ENCODE results near the gene ZNRF3. TPM values are rescaled to one million over a fixed set of nuclear protein-coding genes. Genes with fewer than 3 reads are reported as not detected.
A peak's percentile ranks its signal among the peaks of the same experiment; 100 is the strongest.

The ZNRF3 gene
- polyA plus RNA-seq, 2 donors: 1.6 to 2.8 TPM

DNA sequence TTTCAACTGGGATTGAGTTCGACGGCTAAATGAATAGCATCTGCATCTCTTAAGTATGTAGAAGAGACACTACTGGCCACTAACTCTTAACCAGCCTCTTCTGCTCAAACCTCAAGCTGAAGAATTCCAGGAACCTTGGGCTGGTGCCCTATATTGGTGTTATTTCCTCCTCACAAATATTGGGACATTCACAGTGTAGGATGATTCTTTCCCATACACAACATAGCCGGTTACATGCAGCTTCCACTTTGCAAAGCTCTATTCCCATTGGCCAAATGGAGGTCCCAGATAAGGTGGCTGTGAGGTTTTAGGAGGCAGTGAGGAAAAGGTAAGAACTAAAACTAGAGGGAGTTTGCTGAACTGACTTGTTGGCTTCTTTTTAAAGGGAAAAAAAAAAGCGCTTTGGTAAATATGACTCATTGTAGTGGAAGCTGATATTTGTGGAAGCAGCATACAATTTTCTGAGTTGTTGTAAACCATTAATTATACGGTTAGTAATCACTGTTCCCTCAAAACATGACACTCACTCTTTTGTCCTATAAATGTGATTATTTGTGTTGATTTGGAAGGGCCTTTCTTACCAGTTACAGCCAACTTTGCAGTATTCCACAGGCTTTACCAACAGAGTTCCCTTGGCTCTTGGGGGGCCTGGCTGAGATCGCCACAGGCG lies 160.7 kb downstream of the ZNRF3 start:
- WGBS, 2 donors: 57 to 65% methylated on average over 7 of the region's 7 CpGs
- H3K27ac ChIP-seq (ENCODE audit: low read depth in 2 of 2, low read length in 1 of 2): peak overlapping the region; percentile 26 to 68
- H3K36me3 ChIP-seq (ENCODE audit: control insufficient read depth in 2 of 2, insufficient read depth in 2 of 2, low read length in 1 of 2): peaks cover 0 to 18% of the 10 kb centered on the region in 2 donors

DNA sequence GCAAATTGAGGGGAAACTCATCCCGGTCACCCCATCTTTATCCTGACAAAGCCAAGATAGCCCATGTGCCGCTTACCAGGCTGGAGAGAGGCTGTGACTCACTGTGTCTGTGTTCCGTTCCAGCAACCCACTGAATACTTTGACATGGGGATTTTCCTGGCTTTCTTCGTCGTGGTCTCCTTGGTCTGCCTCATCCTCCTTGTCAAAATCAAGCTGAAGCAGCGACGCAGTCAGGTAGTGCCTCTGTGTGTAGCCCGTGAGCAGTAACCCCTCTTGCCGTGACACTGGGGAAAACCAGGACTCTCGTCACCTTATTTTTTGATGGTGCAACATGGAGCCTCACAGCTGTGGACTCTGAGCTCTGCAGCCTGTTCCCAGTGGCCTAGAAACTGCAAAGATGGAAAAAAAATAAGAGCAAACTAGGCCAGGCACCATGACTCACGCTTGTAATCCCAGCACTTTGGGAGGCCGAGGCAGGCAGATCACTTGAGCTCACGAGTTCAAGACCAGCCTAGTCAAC lies 161.3 kb downstream of the ZNRF3 start:
- Histone ChIP-seq H3K4me1 (ENCODE audit: control insufficient read depth in 2 of 2, insufficient read depth in 2 of 2, low read length in 1 of 2) (peaks cover 0 to 7% of the 10 kb centered on the region in 2 donors), H3K9me3 (ENCODE audit: control insufficient read depth in 2 of 2, insufficient read depth in 1 of 2, low read depth in 1 of 2, low read length in 1 of 2) (no peaks in the 10 kb centered on the region), H3K4me3 (ENCODE audit: low read depth in 1 of 2, low read length in 2 of 2) (no peak overlapping the region), H3K27me3 (ENCODE audit: control insufficient read depth in 1 of 2, insufficient read depth in 2 of 2, low read length in 2 of 2) (no peaks in the 10 kb centered on the region), H3K27ac (ENCODE audit: low read depth in 2 of 2, low read length in 1 of 2) (peak overlapping the region; percentile 26 to 68), H3K36me3 (ENCODE audit: control insufficient read depth in 2 of 2, insufficient read depth in 2 of 2, low read length in 1 of 2) (peaks cover 0 to 24% of the 10 kb centered on the region in 2 donors)
- WGBS, 2 donors: 44 to 65% methylated on average over 13 of the region's 13 CpGs

More for the DNA sequence above, 160.7 kb downstream of the ZNRF3 start:
- Histone ChIP-seq H3K4me1 (ENCODE audit: control insufficient read depth in 2 of 2, insufficient read depth in 2 of 2, low read length in 1 of 2) (peaks cover 0 to 3% of the 10 kb centered on the region in 2 donors), H3K27me3 (ENCODE audit: control insufficient read depth in 1 of 2, insufficient read depth in 2 of 2, low read length in 2 of 2) (no peaks in the 10 kb centered on the region), H3K9me3 (ENCODE audit: control insufficient read depth in 2 of 2, insufficient read depth in 1 of 2, low read depth in 1 of 2, low read length in 1 of 2) (no peaks in the 10 kb centered on the region), H3K4me3 (ENCODE audit: low read depth in 1 of 2, low read length in 2 of 2) (no peak overlapping the region)

DNA sequence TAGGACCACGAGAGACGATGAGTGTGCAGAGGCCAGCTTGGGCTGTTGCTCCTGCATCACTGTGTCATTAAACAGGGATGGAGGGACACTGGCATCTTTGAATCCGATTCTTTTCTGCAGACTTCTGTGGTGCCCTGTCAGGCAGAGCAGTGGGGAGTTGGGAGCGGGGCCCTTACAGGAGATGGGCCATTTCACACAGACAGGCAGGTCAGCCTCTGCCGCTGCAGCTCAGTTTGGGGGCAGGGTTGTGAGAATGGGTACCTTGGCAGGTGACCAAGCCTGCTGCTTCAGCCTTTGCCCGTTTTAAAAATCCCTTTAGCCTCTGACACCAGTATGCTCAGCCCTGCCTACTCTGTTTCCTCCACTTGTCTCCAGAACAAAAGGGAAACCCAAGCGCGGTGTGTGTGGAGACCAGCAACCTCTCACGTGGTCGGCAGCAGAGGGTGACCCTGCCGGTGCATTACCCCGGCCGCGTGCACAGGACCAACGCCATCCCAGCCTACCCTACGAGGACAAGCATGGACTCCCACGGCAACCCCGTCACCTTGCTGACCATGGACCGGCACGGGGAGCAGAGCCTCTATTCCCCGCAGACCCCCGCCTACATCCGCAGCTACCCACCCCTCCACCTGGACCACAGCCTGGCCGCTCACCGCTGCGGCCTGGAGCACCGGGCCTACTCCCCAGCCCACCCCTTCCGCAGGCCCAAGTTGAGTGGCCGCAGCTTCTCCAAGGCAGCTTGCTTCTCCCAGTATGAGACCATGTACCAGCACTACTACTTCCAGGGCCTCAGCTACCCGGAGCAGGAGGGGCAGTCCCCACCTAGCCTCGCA lies 165.7 kb downstream of the ZNRF3 start:
- 91 to 94% methylated on average over 31 of the region's 31 CpGs for WGBS, 2 donors
- H3K9me3 ChIP-seq (ENCODE audit: control insufficient read depth in 2 of 2, insufficient read depth in 1 of 2, low read depth in 1 of 2, low read length in 1 of 2): no peaks in the 10 kb centered on the region
- H3K27ac ChIP-seq (ENCODE audit: low read depth in 2 of 2, low read length in 1 of 2): no peak overlapping the region
- H3K27me3 ChIP-seq (ENCODE audit: control insufficient read depth in 1 of 2, insufficient read depth in 2 of 2, low read length in 2 of 2): no peaks in the 10 kb centered on the region
- H3K36me3 ChIP-seq (ENCODE audit: control insufficient read depth in 2 of 2, insufficient read depth in 2 of 2, low read length in 1 of 2): peaks cover 4 to 30% of the 10 kb centered on the region in 2 donors
- no peak overlapping the region for H3K4me3 ChIP-seq (ENCODE audit: low read depth in 1 of 2, low read length in 2 of 2)
- peaks cover 0 to 7% of the 10 kb centered on the region in 2 donors for H3K4me1 ChIP-seq (ENCODE audit: control insufficient read depth in 2 of 2, insufficient read depth in 2 of 2, low read length in 1 of 2)

DNA sequence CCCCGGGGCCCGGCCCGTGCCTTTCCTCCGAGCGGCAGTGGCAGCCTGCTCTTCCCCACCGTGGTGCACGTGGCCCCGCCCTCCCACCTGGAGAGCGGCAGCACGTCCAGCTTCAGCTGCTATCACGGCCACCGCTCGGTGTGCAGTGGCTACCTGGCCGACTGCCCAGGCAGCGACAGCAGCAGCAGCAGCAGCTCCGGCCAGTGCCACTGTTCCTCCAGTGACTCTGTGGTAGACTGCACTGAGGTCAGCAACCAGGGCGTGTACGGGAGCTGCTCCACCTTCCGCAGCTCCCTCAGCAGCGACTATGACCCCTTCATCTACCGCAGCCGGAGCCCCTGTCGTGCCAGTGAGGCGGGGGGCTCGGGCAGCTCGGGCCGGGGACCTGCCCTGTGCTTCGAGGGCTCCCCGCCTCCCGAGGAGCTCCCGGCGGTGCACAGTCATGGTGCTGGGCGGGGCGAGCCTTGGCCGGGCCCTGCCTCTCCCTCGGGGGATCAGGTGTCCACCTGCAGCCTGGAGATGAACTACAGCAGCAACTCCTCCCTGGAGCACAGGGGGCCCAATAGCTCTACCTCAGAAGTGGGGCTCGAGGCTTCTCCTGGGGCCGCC lies 166.4 kb downstream of the ZNRF3 start:
- Histone ChIP-seq H3K27me3 (ENCODE audit: control insufficient read depth in 1 of 2, insufficient read depth in 2 of 2, low read length in 2 of 2) (no peaks in the 10 kb centered on the region), H3K4me1 (ENCODE audit: control insufficient read depth in 2 of 2, insufficient read depth in 2 of 2, low read length in 1 of 2) (peaks cover 0 to 4% of the 10 kb centered on the region in 2 donors), H3K4me3 (ENCODE audit: low read depth in 1 of 2, low read length in 2 of 2) (no peak overlapping the region), H3K36me3 (ENCODE audit: control insufficient read depth in 2 of 2, insufficient read depth in 2 of 2, low read length in 1 of 2) (peaks cover 4 to 30% of the 10 kb centered on the region in 2 donors), H3K27ac (ENCODE audit: low read depth in 2 of 2, low read length in 1 of 2) (no peak overlapping the region), H3K9me3 (ENCODE audit: control insufficient read depth in 2 of 2, insufficient read depth in 1 of 2, low read depth in 1 of 2, low read length in 1 of 2) (no peaks in the 10 kb centered on the region)
- 67 to 74% methylated on average over 36 to 38 of the region's 38 CpGs for WGBS, 2 donors

DNA sequence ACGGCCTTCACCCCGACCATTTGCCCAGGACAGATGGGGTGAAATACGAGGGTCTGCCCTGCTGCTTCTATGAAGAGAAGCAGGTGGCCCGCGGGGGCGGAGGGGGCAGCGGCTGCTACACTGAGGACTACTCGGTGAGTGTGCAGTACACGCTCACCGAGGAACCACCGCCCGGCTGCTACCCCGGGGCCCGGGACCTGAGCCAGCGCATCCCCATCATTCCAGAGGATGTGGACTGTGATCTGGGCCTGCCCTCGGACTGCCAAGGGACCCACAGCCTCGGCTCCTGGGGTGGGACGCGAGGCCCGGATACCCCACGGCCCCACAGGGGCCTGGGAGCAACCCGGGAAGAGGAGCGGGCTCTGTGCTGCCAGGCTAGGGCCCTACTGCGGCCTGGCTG lies 167.1 kb downstream of the ZNRF3 start:
- Histone ChIP-seq H3K4me1 (ENCODE audit: control insufficient read depth in 2 of 2, insufficient read depth in 2 of 2, low read length in 1 of 2) (peaks cover 0 to 4% of the 10 kb centered on the region in 2 donors), H3K27ac (ENCODE audit: low read depth in 2 of 2, low read length in 1 of 2) (no peak overlapping the region), H3K27me3 (ENCODE audit: control insufficient read depth in 1 of 2, insufficient read depth in 2 of 2, low read length in 2 of 2) (no peaks in the 10 kb centered on the region), H3K9me3 (ENCODE audit: control insufficient read depth in 2 of 2, insufficient read depth in 1 of 2, low read depth in 1 of 2, low read length in 1 of 2) (no peaks in the 10 kb centered on the region), H3K36me3 (ENCODE audit: control insufficient read depth in 2 of 2, insufficient read depth in 2 of 2, low read length in 1 of 2) (peaks cover 4 to 30% of the 10 kb centered on the region in 2 donors), H3K4me3 (ENCODE audit: low read depth in 1 of 2, low read length in 2 of 2) (no peak overlapping the region)
- 84 to 92% methylated on average over 24 of the region's 24 CpGs for whole genome bisulfite sequencing, 2 donors

DNA sequence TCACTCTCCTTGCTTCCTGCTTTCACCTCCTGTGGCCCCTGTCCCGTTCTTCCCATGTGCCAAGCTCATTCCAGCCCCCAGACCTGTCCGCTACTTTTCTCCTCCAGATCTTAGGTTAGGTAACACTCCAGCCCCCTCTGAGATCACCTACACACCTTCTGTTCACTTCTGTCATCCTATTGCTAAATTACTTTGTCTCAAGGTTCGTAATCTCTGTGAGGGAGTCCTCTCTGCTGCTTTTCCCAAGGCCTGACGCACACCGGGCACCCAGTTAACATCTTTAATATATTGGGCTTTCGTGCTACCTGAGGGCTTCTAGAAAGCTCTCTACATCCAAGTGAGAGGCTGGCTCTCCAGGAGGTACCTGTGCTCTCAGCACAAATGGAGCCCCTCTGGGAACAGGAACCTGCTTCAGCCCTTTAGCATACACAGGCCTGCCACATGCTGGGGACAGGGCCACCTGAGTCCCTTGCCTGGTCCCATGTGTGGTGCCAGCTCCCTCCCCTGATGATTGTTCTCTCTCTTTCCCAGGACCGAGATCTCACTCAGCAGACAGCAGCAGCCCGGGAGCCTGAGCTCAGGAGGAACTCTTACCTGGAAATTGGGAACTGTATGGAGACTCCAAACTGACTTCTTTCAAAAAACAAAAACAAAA lies 169.8 kb downstream of the ZNRF3 start:
- Histone ChIP-seq H3K9me3 (ENCODE audit: control insufficient read depth in 2 of 2, insufficient read depth in 1 of 2, low read depth in 1 of 2, low read length in 1 of 2) (no peaks in the 10 kb centered on the region), H3K36me3 (ENCODE audit: control insufficient read depth in 2 of 2, insufficient read depth in 2 of 2, low read length in 1 of 2) (peaks cover 4 to 21% of the 10 kb centered on the region in 2 donors), H3K4me3 (ENCODE audit: low read depth in 1 of 2, low read length in 2 of 2) (no peak overlapping the region), H3K27ac (ENCODE audit: low read depth in 2 of 2, low read length in 1 of 2) (no peak overlapping the region), H3K4me1 (ENCODE audit: control insufficient read depth in 2 of 2, insufficient read depth in 2 of 2, low read length in 1 of 2) (peaks cover 0 to 4% of the 10 kb centered on the region in 2 donors), H3K27me3 (ENCODE audit: control insufficient read depth in 1 of 2, insufficient read depth in 2 of 2, low read length in 2 of 2) (no peaks in the 10 kb centered on the region)
- 94 to 96% methylated on average over 8 of the region's 8 CpGs for WGBS, 2 donors

DNA sequence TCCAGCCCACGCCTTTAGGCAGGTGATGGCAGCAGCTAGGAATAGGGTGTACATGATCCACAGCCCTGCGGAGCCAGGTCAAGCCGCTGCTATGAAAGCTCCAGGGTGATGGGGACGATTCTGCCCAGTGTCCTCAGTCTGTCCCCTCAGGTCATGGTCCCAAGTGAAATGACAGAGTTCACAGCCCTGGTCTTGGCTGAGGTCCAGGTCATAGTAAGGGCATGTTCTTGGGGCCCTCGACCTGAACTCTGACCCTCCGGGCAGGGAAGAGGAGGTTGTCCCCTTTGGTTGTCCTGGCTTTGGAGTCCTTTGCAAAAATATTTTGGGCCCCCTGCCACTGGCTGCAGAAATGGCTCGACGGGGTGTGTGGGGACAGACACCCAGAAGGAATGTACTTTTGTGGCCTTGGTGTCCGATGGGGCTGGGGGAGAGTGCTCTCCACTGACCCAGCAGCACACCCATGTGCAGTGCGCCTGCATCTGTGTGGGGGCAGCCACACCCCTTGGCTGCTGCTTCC lies 170.9 kb downstream of the ZNRF3 start:
- H3K4me3 ChIP-seq (ENCODE audit: low read depth in 1 of 2, low read length in 2 of 2): no peak overlapping the region
- WGBS, 2 donors: 78 to 83% methylated on average over 10 of the region's 10 CpGs
- H3K27ac ChIP-seq (ENCODE audit: low read depth in 2 of 2, low read length in 1 of 2): no peak overlapping the region
- no peaks in the 10 kb centered on the region for H3K27me3 ChIP-seq (ENCODE audit: control insufficient read depth in 1 of 2, insufficient read depth in 2 of 2, low read length in 2 of 2)
- H3K36me3 ChIP-seq (ENCODE audit: control insufficient read depth in 2 of 2, insufficient read depth in 2 of 2, low read length in 1 of 2): peaks cover 4 to 9% of the 10 kb centered on the region in 2 donors
- peaks cover 0 to 4% of the 10 kb centered on the region in 2 donors for H3K4me1 ChIP-seq (ENCODE audit: control insufficient read depth in 2 of 2, insufficient read depth in 2 of 2, low read length in 1 of 2)
- H3K9me3 ChIP-seq (ENCODE audit: control insufficient read depth in 2 of 2, insufficient read depth in 1 of 2, low read depth in 1 of 2, low read length in 1 of 2): no peaks in the 10 kb centered on the region

DNA sequence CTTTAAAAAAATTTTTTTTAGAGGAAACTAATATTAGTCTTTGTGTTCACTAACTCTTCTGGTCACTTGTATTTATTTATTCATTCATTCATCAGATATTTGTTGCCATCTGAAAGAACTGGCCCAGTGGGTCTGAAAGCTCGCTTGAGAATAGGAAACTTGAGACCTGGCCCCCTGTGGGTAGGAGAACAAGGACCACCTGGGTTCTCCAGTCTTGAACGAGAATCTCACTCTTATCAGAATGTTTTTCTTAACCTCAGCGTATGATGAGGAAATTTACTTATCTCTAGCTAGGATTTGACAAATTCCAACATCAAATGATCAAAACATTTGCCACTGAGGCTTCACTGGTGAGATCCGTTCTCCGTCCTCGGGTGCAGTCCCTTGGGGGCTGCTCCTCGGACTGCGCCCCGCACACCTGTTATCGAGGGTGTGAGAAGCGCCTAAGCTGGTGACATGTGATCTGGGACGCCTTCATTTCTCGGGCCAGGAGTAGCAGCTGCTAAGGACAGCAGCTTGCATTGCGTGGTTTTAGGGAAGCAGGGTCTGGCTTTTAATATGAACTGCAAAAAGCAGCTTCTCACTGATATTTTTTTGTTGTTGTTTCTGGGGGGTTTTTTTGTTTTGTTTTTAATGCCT lies 171.9 kb downstream of the ZNRF3 start:
- no peak overlapping the region for H3K27ac ChIP-seq (ENCODE audit: low read depth in 2 of 2, low read length in 1 of 2)
- no peak overlapping the region for H3K4me3 ChIP-seq (ENCODE audit: low read depth in 1 of 2, low read length in 2 of 2)
- WGBS, 2 donors: 81 to 86% methylated on average over 14 of the region's 14 CpGs
- peaks cover 2 to 4% of the 10 kb centered on the region in 2 donors for H3K36me3 ChIP-seq (ENCODE audit: control insufficient read depth in 2 of 2, insufficient read depth in 2 of 2, low read length in 1 of 2)
- no peaks in the 10 kb centered on the region for H3K27me3 ChIP-seq (ENCODE audit: control insufficient read depth in 1 of 2, insufficient read depth in 2 of 2, low read length in 2 of 2)
- H3K4me1 ChIP-seq (ENCODE audit: control insufficient read depth in 2 of 2, insufficient read depth in 2 of 2, low read length in 1 of 2): no peaks in the 10 kb centered on the region
- H3K9me3 ChIP-seq (ENCODE audit: control insufficient read depth in 2 of 2, insufficient read depth in 1 of 2, low read depth in 1 of 2, low read length in 1 of 2): no peaks in the 10 kb centered on the region

Measured in esophagus (tissue), 2 donors.